Testis (tissue), 3 donors: ENCODE data around the gene NARF. TPM values are rescaled to one million over a fixed set of nuclear protein-coding genes. Genes with fewer than 3 reads are reported as not detected.

Experiments used
- DNase-seq: peaks from one replicate; pipeline ENCODE4 v3.0.0-alpha.2; 2019
- H3K27ac ChIP-seq, 2 donors: fragments of 200-600 bp; sonication (generic); one replicate each; pipeline ENCODE4 v1.5.1; 2019
- H3K27me3 ChIP-seq: fragments of 200-600 bp; sonication (generic); one replicate; pipeline ENCODE4 v1.5.1; 2019
- H3K36me3 ChIP-seq: fragments of 200-600 bp; sonication (generic); one replicate; pipeline ENCODE4 v1.5.1; 2017; ENCODE audit warnings: low read depth; ENCODE audit errors: missing control alignments
- H3K4me1 ChIP-seq: fragments of 200-600 bp; sonication (generic); one replicate; pipeline ENCODE4 v1.5.1; 2019
- H3K4me3 ChIP-seq, 2 donors: fragments of 200-600 bp; sonication (generic); one replicate each; pipeline ENCODE4 v1.5.1; 2017 to 2019
- H3K9me3 ChIP-seq: fragments of 200-600 bp; sonication (generic); one replicate; pipeline ENCODE4 v1.5.1; 2017
- CTCF ChIP-seq, 3 experiments: fragments of 450-650 bp in 2 of 3; fragments of 200-600 bp in 1 of 3; sonication (generic) in 1 of 3; IDR thresholded peaks; one replicate each; pipeline ENCODE4 v1.5.1; 2016 to 2019; ENCODE audit warnings: antibody characterized with exemption in 3 of 3, mild to moderate bottlenecking in 2 of 3, moderate library complexity in 1 of 3
- POLR2A ChIP-seq: fragments of 450-650 bp; IDR thresholded peaks from one replicate; pipeline ENCODE4 v1.6.1; 2017; ENCODE audit warnings: antibody characterized with exemption, mild to moderate bottlenecking, moderate library complexity
- WGBS, 2 donors: methylation state at CpG; one replicate each; pipeline ENCODE4 v1.1.5; 2018; 5-methylcytosine and 5-hydroxymethylcytosine counted together
- intact Hi-C: fragments of 100-400 bp; cut with DNase I; formaldehyde crosslinking; loops from one replicate; pipeline ENCODE4 v1.15.1; 2023; ENCODE audit warnings: low total_unique reads
- polyA plus RNA-seq: library from polyadenylated mRNA; stranded (reverse); fragments of 350-450 nt; fragmentation: Illumina TruSeq; extraction: RNeasy Lipid Tissue Mini Kit (QIAGEN cat#74804); gene quantifications from one replicate; pipeline ENCODE4 v1.2.3, GENCODE V29; 2014; ENCODE audit warnings: low read depth, low replicate concordance; ENCODE audit not compliant: insufficient read depth
- total RNA-seq, 2 donors: library from RNA; depleted of rRNA; stranded (reverse); fragments of >200 nt; gene quantifications; one replicate each; pipeline ENCODE4 v1.2.3, GENCODE V29; 2016

NARF gene
- total and polyA plus RNA-seq, 3 donors from 2014 or later, result 115 to 161 (median 130) TPM

DNA sequence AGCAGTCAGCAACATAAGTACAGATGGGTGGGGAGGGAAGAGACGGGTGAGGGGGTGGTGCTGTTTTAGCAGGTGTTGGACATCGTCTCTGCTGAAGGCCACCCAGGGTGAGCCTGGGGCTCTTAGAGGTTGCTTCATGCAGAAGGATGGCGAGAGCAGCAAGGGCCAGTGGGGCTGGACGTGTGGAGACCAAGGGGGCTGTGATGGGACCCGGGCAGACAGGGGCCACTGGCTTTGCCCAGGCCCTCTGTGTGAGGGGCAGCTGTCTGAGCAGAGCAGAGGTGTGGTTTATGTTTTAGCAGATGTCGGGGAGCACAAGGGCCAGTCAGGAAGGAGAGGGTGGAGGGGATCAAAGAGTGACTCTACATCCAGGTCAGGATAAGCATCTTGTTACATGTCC is 4.8 kb downstream of the NARF start:
- Histone ChIP-seq H3K27ac (no peak overlapping the region), H3K9me3 (no peaks in the 10 kb centered on the region), H3K36me3 (peaks cover 3% of the 10 kb centered on the region), H3K4me3 (no peak overlapping the region), H3K4me1 (peaks cover 10% of the 10 kb centered on the region), H3K27me3 (no peaks in the 10 kb centered on the region)
- DNase-seq, result no peak
- intact Hi-C loops, result no loop called here
- TF ChIP-seq CTCF (IDR thresholded peaks at IDR 0.05), result no peak
- no peak for TF ChIP-seq POLR2A
- 81 to 90% methylated on average over 6 of the region's 6 CpGs for WGBS, 2 donors

GRCh38 chr17:82463925-82464566 is 5.5 kb downstream of the NARF start:
- Histone ChIP-seq H3K4me1 (peaks cover 10% of the 10 kb centered on the region), H3K36me3 (peaks cover 3% of the 10 kb centered on the region), H3K9me3 (no peaks in the 10 kb centered on the region), H3K27ac (no peak overlapping the region), H3K4me3 (no peak overlapping the region), H3K27me3 (no peaks in the 10 kb centered on the region)
- intact Hi-C loops, result no loop called here
- TF ChIP-seq POLR2A, result no peak
- TF ChIP-seq CTCF (IDR thresholded peaks at IDR 0.05), result no peak
- no peak for DNase-seq
- 74 to 83% methylated on average over 7 of the region's 7 CpGs for WGBS, 2 donors

GRCh38 chr17:82464567-82464929 is 6.0 kb downstream of the NARF start:
- WGBS, 2 donors, result 90 to 91% methylated on average over 10 to 11 of the region's 11 CpGs
- no peak for DNase-seq
- Histone ChIP-seq H3K36me3 (peaks cover 3% of the 10 kb centered on the region), H3K27ac (no peak overlapping the region), H3K27me3 (no peaks in the 10 kb centered on the region), H3K4me1 (peaks cover 6% of the 10 kb centered on the region), H3K9me3 (no peaks in the 10 kb centered on the region), H3K4me3 (no peak overlapping the region)
- TF ChIP-seq CTCF (IDR thresholded peaks at IDR 0.05) (no peak), POLR2A (no peak)
- intact Hi-C loops, result no loop called here

DNA sequence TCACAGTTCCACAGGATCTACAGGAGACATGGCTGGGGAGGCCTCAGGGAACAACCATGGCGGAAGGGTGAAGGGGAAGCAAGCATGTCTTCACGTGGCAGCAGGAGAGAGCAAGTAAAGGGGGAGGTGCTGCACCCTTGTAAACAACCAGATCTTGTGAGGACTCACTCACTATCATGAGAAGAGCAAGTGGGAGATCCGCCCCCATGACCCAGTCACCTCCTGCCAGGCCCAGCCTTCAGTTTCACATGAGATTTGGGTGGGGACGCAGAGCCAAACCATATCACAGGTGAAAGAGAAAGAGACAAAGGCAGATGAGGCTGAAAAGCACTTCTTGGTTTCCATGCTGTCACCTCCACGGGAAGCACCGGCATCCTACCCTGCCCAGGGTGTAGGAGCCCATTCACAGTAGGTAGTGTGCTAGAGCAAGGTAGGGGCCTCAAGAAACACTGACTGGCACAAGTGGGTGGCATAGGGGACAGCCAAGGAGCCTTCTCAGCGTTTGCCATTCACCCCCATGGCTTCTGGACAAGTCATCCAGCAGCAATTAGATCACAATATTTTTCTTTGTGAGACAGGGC is 6.6 kb downstream of the NARF start:
- 84 to 93% methylated on average over 7 of the region's 7 CpGs for WGBS, 2 donors
- TF ChIP-seq CTCF (IDR thresholded peaks at IDR 0.05) (no peak), POLR2A (no peak)
- Histone ChIP-seq H3K4me3 (no peak overlapping the region), H3K9me3 (no peaks in the 10 kb centered on the region), H3K36me3 (peaks cover 3% of the 10 kb centered on the region), H3K27ac (no peak overlapping the region), H3K27me3 (no peaks in the 10 kb centered on the region), H3K4me1 (peaks cover 3% of the 10 kb centered on the region)
- intact Hi-C loops, result no loop called here
- no peak for DNase-seq

DNA sequence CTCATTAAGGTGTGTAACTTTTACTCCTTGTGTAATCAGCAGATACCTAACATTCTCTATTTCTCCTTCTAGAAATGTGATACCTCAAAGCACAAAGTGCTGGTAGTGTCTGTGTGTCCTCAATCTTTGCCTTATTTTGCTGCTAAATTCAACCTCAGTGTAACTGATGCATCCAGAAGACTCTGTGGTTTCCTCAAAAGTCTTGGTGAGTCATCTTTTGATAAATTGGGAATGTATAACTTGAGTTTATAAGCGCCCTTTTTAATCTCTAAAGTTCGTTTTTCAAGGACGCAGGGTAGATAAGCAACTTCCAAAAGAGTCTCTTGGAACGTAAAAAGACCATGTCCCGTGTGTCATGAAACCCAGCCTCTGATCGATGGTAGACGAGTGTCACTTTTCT is 10.2 kb downstream of the NARF start:
- Histone ChIP-seq H3K36me3 (peaks cover 3% of the 10 kb centered on the region), H3K27ac (no peak overlapping the region), H3K4me3 (no peak overlapping the region), H3K9me3 (no peaks in the 10 kb centered on the region), H3K27me3 (no peaks in the 10 kb centered on the region), H3K4me1 (no peaks in the 10 kb centered on the region)
- TF ChIP-seq POLR2A (no peak), CTCF (IDR thresholded peaks at IDR 0.05) (no peak)
- no peak for DNase-seq
- intact Hi-C loops, result no loop called here
- 62 to 81% methylated on average over 7 of the region's 7 CpGs for WGBS, 2 donors
